LNCAP (cell line): ENCODE measurements around the gene ABCC1.

Source experiments
- TF ChIP-seq, protein P1 (sequence below): fragments of 450-650 bp; IDR thresholded peaks from 2 replicates; pipeline ENCODE4 v1.5.1; 2017; ENCODE audit warnings: mild to moderate bottlenecking

The ABCC1 gene

DNA sequence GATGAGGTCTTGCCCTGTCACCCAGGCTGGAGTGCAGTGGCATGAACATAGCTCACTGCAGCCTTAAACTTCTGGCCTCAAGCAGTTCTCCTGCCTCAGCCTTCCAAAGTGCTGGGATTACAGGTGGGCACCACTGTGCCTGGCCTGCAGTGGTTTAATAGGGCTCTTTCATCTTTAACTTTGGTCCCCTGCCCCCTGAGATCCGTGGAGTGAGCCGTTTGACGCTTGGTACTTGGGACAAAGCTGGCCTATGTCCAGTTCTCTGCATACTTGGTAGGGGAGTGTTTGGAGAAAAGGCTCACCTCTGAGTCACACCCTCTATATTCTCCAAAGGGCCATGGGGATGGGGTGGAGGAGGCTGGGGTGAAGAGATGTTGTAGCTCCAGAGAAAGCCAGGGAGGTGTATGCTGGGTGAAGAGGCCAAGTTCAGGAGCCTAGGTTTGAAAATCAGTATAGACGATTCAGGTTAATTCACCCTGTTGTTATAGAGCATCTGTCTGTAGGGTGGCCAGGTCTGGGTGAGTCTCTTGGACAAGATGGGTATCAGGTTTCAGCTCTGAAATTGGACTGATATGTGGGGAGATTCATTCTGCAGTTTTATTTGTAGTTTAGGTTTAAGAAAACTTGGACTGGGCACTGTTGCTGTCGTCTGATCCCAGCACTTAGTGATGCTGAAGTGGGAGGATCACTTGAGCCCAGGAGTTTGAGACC, 17.6 kb downstream of the ABCC1 start:
- TF ChIP-seq, protein P1, sequence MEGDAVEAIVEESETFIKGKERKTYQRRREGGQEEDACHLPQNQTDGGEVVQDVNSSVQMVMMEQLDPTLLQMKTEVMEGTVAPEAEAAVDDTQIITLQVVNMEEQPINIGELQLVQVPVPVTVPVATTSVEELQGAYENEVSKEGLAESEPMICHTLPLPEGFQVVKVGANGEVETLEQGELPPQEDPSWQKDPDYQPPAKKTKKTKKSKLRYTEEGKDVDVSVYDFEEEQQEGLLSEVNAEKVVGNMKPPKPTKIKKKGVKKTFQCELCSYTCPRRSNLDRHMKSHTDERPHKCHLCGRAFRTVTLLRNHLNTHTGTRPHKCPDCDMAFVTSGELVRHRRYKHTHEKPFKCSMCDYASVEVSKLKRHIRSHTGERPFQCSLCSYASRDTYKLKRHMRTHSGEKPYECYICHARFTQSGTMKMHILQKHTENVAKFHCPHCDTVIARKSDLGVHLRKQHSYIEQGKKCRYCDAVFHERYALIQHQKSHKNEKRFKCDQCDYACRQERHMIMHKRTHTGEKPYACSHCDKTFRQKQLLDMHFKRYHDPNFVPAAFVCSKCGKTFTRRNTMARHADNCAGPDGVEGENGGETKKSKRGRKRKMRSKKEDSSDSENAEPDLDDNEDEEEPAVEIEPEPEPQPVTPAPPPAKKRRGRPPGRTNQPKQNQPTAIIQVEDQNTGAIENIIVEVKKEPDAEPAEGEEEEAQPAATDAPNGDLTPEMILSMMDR, result no peak

DNA sequence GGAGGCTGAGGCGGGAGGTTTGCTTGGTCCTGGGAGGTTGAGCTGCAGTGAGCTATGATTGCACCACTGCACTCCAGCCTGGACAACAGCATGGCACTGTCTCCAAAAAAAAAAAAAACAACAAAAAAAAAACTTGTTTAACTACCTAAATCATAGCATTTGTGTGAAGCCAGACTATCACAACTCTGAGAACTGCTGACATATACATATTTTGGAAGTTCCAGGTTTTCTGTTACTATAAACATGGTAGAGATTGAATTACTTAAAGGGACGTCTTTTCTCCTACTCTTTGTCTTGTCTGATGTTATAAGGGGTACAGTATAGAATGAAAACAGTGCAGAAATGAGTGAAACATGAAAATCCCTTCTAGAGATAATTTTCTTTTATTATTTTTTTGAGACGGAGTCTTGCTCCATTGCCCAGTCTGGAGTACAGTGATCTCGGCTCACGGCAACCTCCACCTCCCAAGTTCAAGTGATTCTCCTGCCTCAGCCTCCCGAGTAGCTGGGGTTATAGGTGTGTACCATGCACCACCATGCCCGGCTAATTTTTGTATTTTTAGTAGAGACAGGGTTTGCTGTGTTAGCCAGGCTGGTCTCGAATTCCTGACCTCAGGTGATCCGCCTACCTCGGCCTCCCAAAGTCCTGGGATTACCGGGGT, 18.4 kb downstream of the ABCC1 start:
- TF ChIP-seq, protein P1, result no peak

DNA sequence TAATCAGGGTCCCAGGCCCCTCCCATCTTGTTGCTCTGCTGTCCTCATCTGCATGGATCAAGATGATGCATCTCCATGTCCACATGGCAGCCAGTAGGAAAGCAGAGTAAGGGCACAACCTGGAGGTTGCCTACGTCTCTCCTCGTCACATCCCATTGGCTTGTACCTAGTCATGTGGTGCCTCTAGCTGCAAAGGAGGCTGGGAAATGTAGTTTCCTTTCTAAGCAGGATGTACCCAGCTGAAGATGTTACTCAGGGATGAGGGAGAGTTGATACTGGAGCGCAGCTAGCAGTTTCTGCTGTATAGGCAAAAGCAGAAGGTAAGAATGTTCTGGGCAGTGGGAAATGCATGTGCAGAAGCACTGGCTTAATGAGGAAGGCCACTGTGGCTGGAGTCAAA, 20.8 kb downstream of the ABCC1 start:
- TF ChIP-seq, protein P1, result no peak

DNA sequence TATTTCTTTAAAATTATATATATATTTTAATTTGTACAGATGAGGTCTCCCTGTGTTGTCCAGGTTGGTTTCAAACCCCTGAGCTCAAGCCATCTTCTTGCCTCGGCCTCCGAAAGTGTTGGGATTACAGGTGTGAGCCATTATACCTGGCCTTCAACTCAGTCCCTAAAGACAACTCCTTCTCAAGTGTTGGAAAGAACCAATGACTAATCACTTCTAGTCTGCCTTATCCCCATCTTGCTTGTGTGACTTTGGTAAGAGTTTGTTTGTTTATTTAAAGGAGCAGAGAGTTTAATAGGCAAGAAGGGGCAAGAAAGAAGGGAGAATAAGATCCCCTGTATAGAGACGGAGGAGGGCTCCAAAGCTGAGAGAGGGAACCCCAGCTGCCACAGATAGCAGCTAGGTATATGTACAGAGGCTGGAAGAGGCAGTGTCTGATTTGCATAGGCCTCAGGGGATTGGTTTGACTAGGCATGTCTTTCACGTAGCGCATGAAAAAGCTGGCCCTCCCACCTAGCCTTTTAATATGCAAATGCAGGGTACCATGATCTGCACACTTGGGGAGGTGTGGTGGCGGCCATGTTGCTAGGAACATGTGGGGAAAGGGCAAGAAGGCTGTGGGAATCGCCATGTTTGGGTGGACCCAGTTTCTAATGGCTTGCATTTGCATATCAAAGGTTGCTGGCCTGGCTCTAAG, 21.5 kb downstream of the ABCC1 start:
- TF ChIP-seq, protein P1, result no peak

DNA sequence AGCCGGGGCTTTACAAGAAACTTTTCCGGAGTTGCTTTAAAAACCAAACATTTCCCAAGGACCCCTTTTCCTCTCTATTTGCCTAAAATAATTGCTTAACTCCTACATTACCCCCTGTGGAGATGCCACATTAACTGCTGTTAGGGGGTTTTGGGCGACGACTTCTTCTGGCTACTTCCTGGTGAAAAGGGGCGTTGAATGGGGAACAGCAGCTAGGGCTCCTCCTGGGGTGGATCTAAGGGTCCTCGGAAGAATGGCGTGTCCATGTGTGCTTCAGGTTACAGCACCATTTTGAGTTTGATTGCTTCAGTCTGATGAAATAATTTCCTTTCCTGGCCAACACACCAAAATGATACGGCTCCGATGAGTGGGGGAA, 22.0 kb downstream of the ABCC1 start:
- TF ChIP-seq, protein P1, result no peak

DNA sequence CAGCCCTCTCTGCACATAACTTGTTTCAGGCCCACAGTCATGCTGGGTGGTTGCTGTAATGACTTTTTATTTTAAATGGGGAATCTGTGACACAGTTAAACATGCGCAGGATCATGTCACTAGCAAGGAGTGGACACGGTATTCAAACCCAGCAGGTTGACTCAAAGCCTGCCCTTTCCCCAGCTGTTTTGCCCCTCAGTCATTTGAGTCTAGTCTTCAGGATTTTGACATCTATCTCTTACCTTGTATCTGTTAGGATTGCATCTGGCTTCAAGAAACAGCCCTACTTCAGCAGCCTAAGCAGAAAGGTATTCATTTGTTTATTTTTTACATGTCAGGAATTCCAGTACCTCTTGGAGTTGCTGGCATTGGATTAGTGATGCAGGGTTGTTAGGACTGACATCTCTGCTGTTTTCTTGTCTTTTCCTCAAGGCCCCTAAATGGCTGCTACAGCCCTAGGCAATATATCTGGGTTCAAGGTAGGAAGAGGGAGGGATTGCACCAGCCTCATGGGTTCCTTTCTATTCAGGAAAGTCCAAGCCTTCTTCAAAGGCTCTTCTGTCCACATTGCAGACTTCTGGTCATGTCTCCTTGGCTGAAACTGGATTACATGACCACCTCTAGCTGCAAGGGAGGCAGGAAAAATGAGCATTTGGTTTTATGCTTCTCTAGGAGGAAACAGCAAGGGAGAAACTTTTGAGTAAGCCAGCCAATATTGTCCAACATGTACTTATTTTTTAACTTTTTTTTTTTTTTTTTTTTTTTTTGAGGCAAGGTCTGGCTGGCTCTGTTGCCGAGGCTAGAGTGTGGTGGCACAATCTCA, 22.8 kb downstream of the ABCC1 start:
- TF ChIP-seq, protein P1, result no peak

DNA sequence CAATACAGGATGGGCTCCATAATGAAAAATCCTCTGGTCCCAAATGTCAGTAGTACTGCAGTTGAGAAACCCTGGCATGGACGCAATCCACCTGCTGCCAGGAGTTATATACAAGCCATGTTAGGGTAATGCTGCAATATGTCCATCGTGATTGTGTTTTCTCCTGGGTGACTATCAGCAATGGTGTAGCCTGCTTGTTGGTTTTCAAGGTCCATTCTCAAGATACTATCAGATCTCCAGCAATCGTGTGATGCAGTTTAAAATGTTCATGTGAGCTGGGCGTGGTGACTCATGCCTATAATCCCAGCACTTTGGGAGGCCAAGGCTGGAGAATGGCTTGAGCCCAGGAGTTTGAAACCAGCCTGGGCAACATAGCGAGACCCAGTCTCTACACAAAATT, 24.0 kb downstream of the ABCC1 start:
- TF ChIP-seq, protein P1, result no peak
